GM19238 (cell line): Measurements from ENCODE around the gene ZW10.

Source experiments
- DNase-seq: peaks from one replicate; pipeline ENCODE4 v3.0.0; 2011; ENCODE audit warnings: low spot score; ENCODE audit not compliant: insufficient read length

The ZW10 gene

DNA sequence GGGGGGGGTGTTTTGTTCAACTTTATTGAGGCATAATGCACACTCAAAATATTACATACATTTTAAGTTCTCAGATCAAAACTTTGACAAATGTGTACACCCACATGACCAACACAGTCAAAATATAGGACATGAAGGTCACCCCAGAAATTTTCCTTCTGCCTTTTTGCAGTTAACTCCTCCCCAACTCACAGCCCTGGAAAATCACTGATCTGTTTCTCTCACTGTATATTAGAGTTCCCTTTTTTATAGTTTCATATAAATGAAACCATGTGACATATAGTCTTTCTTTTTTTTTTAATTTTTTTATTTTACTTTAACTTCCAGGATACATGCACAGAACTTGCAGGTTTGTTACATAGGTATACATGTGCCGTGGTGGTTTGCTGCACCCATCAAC lies 72.0 kb downstream of the ZW10 start:
- no peak for DNase-seq

DNA sequence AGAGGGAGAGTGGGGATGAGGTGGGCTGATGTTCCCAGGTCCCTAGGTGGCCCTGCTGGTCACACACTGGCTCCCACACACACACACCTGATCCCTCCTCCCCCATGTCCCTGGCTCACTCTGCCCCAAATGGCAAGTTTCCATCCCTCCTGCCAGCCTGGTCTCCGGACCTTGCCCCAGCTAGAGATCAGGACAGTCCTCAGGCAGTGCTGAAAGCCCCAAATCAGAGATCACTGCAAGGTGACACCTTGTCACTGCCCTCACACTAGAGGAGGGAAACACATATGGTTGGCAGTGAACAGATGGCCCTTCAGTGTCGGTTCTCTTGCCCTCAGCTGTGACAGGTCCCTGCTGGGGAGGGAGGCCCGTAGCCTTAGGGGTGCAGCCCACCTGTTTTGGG lies 75.0 kb downstream of the ZW10 start:
- no peak for DNase-seq

DNA sequence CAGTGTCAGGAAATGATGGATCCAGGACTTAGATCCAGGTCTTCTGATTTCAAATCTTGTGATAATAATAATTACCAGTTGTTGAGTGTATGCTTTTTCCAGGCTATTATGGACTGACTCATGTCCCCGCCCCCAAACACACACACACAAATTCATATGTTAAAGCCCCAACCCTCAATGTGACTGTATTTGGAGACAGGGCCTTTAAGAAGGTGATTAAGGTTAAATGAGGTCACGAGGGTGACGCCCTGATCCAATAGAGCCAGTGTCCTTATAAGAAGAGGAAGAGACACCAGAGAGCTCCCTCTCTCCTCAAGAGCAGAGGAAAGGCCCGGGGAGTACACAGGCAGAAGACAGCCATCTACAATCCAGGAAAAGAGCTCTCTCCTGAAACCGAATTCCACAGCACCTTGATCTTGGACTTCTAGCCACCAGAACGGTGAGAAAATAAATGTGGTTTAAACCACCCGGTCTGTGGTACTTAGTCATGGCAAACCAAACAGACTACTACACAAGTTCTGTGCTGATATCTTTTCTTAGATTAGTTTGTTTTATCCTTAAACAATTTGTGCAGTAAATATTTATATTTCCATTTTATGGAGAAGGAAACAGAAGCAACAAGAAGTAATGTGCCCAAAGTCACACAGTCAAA lies 75.6 kb downstream of the ZW10 start:
- DNase-seq: no peak

DNA sequence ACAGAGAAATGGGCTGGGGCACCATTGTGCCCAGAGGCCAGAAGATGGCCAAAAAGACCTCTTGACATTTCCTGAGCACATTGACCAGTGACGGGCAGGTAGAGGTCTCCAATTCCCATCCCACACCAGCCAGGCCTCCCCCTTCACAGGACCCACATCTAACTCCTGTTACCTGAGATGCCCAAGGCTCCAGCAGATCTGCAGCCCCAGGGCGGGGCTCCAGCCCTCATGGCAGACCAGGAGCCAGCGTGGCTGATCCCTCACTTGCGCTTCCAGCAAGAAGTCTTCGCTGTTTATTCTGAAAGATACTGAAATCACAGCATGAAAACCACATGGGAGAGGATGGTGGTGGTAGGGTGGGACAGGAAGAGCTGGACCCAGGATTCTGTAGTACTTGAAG lies 76.4 kb downstream of the ZW10 start:
- DNase-seq: no peak

DNA sequence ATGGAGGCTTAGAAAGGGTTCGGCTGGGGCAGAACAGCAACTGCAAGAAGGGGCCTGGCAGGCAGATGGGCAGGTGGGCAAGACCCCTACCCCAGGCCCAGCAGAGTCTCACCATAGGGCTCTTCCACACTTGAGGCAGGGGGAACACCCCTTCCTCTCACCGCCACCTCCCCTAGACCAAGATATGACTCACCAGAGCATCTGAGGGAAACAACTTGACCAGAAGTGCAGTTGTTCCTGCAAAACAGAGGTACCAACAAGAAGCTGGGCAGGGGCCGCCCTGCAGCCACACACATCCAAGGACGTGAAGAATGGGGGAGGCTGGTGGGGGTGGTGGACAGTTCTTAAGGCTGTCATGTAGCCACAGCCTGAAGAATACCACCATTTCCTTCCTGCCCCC lies 78.3 kb downstream of the ZW10 start:
- no peak for DNase-seq

DNA sequence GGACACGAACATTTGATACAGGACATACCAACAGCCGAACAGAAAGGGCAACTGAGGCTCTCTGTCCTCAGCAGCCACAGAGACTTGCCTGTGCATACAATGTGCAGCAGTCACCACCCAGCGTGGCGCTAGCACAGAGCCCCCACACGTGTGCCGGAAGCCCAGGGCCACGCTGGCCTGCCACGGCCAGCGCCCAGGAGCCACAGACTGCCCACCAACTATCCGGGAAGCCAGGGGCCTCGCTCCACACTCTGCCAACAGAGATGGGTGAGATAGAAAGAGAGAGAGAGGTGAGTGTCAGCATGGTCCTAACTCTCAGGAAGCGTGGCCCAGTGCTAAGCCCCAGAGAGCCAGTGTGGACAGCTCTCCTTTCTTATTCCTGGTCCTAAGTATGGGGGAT lies 79.1 kb downstream of the ZW10 start:
- no peak for DNase-seq

DNA sequence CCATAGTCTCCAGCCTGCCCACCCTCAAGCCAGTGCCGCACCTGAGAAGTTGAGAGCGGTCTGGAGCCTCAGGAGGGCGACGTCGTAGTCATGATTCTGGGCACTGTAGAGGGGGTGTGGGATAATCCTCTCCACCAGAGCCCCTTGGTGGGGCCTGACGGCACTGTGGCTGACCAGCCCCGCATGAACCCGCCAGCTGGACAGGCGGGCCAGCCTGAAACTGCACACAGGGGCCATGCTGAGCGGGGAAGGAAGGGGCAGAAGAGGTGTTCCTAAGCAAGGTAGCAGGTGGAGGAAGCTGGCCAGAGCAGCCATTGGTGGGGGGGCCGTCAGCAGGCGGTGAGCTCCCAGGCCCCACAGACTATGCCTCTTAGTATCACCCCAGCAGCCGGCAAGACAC lies 80.5 kb downstream of the ZW10 start:
- no peak for DNase-seq

DNA sequence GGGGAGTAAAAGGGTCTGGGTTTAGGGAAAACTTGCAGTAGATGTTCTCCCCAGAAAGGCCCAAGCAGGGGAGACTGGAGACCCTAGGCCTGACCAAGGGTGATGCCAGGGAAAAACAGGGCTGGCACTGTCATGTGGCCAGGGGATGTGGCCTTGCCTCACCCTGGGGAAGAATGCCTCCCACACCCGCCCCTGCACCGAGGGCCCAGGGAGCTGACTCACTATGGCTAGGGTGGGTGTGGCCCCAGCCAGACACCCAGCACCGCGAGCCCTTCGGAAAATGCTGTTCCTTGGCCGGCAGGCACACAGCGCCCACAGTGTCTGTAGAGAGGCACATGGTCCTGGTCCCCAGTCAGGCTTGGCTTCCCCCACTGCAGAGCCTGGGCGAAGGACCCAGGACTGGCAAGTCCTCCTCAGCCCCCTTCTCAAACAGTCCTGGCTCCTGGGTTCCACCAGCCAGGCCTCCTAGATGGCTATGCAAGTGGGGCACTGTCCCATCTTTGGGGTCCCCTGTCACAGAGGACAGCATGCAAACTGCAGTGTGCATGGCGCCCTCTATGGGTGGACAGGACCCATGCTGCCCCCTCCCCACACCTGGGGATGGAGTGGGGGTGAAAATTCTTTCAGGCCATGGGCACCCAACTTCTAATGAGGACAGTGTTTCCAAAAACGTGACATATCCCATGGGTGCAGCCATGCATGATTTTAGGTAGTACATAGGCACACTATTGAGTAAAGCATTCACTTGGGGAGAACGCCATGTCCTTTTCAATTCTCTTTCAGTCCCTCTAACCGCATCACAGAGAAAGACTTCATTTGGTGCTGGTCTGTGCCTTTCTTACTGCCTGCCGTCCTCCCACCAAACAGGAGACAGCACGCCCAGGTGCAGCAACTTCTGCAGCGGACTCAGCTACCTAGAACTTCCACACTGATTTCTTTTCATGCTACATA lies 82.6 kb downstream of the ZW10 start:
- no peak for DNase-seq

DNA sequence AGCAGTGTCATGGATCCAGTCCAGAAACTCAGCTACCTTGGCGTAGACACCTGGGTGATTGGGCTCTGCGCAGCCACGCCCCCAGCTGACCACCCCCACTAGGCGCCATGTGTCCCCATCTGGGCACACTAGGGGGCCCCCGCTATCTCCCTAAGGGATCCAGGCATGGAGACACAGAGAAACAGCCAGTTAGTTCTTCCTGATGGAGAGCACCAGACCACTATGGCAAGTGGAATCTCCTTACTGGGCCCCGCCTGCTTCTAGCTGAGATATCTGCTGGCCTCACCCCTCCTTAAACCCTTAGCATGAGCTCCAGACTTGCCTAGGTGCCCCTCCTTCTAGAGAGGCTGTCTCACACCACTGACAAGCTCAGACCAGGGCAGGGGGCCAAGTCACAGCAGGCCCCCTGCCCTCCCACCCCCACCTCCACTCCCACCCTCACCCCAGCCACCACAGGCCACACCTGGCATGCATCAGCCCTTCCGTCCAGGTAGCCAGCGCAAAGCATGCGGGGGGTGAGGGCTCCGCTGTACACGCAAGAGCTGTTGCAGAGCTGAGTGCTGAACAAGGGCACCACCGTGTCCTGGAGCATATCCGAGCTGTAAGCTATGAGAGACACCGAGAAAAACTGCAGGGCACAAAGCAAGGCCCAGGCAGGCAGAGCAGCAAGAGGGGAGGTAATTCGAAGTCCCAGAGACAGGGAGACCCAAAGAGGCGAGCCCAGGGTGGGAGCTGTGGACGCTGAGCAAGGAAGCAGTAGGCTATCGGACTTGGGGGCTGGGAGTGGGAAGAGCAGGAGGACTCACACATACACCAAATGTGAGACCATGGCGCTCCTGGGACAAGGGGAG lies 83.5 kb downstream of the ZW10 start:
- DNase-seq: no peak

DNA sequence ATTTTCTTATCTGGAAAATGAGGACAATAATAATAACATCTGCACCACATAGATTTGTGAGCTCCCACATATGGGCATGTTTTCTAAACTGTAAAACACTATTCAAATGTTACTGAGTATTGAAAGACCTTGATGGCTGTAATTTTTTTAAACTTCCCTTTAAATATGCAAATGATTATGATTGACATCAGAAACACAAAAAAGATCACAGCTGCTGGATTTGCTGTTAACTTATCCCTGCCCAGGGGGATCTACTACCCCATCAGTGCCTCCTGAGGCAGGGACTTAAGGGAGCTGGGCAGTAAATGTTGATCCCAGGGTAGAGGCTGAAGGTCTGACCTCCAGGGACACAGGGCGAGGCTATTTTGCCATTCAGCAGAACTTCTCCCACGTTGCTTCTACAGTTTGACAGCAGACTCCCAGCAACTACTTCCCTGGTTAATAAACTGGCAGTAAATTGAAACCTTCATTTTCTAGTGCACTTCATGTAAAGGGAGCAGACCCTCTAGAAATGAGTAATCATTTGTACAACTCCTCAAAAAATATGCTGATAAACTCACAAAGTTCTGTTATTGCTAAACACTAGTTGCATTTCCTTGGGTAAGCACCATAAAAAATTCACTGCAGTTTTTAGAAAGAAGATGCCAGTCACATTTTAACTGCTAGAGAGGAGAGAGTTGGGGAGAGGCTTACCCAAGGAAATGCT lies 87.7 kb downstream of the ZW10 start:
- no peak for DNase-seq

DNA sequence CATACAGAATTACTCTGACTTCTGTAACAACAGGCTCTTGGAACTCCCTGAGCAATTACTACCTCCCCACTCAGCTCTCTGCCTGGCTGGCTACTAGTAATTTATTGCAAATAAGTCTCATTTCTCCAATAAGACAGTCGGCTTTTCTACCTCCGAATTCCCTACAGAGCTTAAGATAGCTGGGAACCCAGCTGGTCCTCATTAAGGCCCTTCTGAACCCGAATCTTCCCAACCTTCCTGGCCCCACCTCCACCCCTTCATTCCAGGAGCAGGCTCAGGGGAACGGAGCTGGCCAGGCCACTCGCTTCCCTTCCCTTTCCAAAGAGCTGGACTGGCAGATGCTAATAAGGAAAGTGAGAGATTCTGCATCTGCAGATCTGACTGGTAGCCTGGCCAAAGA lies 89.0 kb downstream of the ZW10 start:
- no peak for DNase-seq

DNA sequence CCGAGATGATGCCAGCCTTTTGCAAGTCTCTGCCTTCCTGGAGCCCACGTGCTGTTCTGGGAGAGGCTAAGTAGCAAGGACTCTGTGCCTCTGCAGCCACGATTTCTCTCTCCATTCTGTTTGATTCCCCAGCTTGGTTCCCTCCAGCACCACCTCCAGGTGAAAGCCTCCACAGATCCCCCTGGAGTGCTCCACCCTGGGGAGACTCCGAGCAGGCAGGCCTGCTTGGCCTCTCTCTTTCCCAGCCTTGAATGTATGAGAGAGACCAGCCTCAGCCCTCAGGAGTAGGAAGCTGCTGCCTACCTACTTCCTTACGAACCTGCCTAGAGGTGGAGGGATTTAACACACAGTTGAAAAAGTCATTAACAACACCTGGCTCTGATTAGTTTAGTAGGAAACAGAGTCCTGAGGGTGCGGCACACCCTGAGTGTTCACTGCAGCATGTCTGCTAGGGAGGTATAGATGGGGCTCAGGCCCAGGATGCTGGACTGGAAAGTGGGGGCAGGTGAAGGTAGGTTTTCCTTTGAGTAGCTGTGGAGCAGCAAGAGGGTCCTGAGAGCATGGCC lies 89.9 kb downstream of the ZW10 start:
- no peak for DNase-seq
